NCI-H82 treated with DMSO at 0.1 percent for 48 hours (cell line): ENCODE data around the gene HES6.

Experiments used
- DNase-seq: peaks from one replicate; lab custom pipeline; 2025; ENCODE audit not compliant: unreplicated experiment; lab: John Stamatoyannopoulos, UW

Gene HES6

GRCh38 chr2:238255151-238255551, 15.3 kb upstream of the HES6 start:
- peak; percentile 82 for DNase-seq

GRCh38 chr2:238254095-238254723, 14.4 kb upstream of the HES6 start:
- no peak for DNase-seq

GRCh38 chr2:238252766-238253630, 13.2 kb upstream of the HES6 start:
- DNase-seq: no peak

- no peak for DNase-seq
Observed at GRCh38 chr2:238251986-238252385, 12.1 kb upstream of the HES6 start.

GRCh38 chr2:238251331-238251730, 11.5 kb upstream of the HES6 start:
- DNase-seq: no peak

GRCh38 chr2:238250896-238251295, 11.1 kb upstream of the HES6 start:
- DNase-seq: no peak

- DNase-seq: no peak
Observed at GRCh38 chr2:238247841-238248453, 8.1 kb upstream of the HES6 start.

- DNase-seq: peak; percentile 98
Observed at GRCh38 chr2:238247002-238247822, 7.4 kb upstream of the HES6 start.

- DNase-seq: no peak
Observed at GRCh38 chr2:238244151-238244550, 4.3 kb upstream of the HES6 start.

GRCh38 chr2:238243496-238244076, 3.7 kb upstream of the HES6 start:
- no peak for DNase-seq

- DNase-seq: peak; percentile 57
Observed at GRCh38 chr2:238242731-238243495, 3.1 kb upstream of the HES6 start.

GRCh38 chr2:238241970-238242369, 2.1 kb upstream of the HES6 start:
- DNase-seq: no peak

- peak; percentile 93 for DNase-seq
Observed at GRCh38 chr2:238240757-238241711, 1.2 kb upstream of the HES6 start.

- DNase-seq: no peak
Observed at GRCh38 chr2:238239543-238239862, 335 bp downstream of the HES6 start.

- DNase-seq: no peak
Observed at GRCh38 chr2:238238766-238239542, 884 bp downstream of the HES6 start.

- no peak for DNase-seq
Observed at GRCh38 chr2:238238311-238238765, 1.5 kb downstream of the HES6 start.

- no peak for DNase-seq
Observed at GRCh38 chr2:238237431-238238135, 2.3 kb downstream of the HES6 start.

GRCh38 chr2:238236571-238236970, 3.3 kb downstream of the HES6 start:
- no peak for DNase-seq
